IPS DF 19.7 (cell line): ENCODE measurements around the gene ATP7B.
A peak's percentile ranks its signal among the peaks of the same experiment; 100 is the strongest.
"Not testable (repeated sequence)": the region's sequence is repeated elsewhere in the genome, so short reads cannot be mapped to it uniquely, and the experiment has no call there.

Source experiments
- DNase-seq: peaks from one replicate; pipeline ENCODE4 v3.0.0-alpha.2; 2013; ENCODE audit warnings: low read depth, low spot score

The ATP7B gene

GRCh38 chr13:51922771-51923480 is 88.3 kb downstream of the ATP7B start:
- DNase-seq = no peak

GRCh38 chr13:51921790-51922740 is 89.2 kb downstream of the ATP7B start:
- DNase-seq = no peak

- no peak for DNase-seq
These were observed 90.5 kb downstream of the ATP7B start for GRCh38 chr13:51920786-51921185.

- DNase-seq = no peak
These were observed 91.0 kb downstream of the ATP7B start for GRCh38 chr13:51920267-51920666.

- no peak for DNase-seq
These were observed 91.7 kb downstream of the ATP7B start for GRCh38 chr13:51919531-51919930.

- DNase-seq = no peak
These were observed 94.3 kb downstream of the ATP7B start for GRCh38 chr13:51916962-51917361.

GRCh38 chr13:51916051-51916818 is 95.0 kb downstream of the ATP7B start:
- no peak for DNase-seq

- DNase-seq = no peak
These were observed 97.1 kb downstream of the ATP7B start for GRCh38 chr13:51914137-51914493.

GRCh38 chr13:51913421-51914136 is 97.7 kb downstream of the ATP7B start:
- no peak for DNase-seq

GRCh38 chr13:51912511-51913225 is 98.6 kb downstream of the ATP7B start:
- no peak for DNase-seq

- DNase-seq = no peak
These were observed 99.2 kb downstream of the ATP7B start for GRCh38 chr13:51912091-51912490.

GRCh38 chr13:51910508-51910907 is 100.7 kb downstream of the ATP7B start:
- no peak for DNase-seq

GRCh38 chr13:51909265-51909664 is 102.0 kb downstream of the ATP7B start:
- DNase-seq = not testable (repeated sequence)

- no peak for DNase-seq
These were observed 104.1 kb downstream of the ATP7B start for GRCh38 chr13:51907040-51907732.

GRCh38 chr13:51906581-51906980 is 104.7 kb downstream of the ATP7B start:
- DNase-seq = no peak

GRCh38 chr13:51905787-51906186 is 105.5 kb downstream of the ATP7B start:
- DNase-seq = no peak

- DNase-seq = no peak
These were observed 108.5 kb downstream of the ATP7B start for GRCh38 chr13:51902776-51903175.

GRCh38 chr13:51900471-51900870 is 110.8 kb downstream of the ATP7B start:
- DNase-seq = no peak

GRCh38 chr13:51895906-51896888 is 115.1 kb downstream of the ATP7B start:
- DNase-seq = peak; percentile 35
